Measurements from ENCODE around the gene JAZF1. TPM values are rescaled to one million over a fixed set of nuclear protein-coding genes. Genes with fewer than 3 reads are reported as not detected.

JAZF1 gene
- total and polyA plus RNA-seq, 11 donors = 10.3 to 46.2 (median 26.8) TPM

DNA sequence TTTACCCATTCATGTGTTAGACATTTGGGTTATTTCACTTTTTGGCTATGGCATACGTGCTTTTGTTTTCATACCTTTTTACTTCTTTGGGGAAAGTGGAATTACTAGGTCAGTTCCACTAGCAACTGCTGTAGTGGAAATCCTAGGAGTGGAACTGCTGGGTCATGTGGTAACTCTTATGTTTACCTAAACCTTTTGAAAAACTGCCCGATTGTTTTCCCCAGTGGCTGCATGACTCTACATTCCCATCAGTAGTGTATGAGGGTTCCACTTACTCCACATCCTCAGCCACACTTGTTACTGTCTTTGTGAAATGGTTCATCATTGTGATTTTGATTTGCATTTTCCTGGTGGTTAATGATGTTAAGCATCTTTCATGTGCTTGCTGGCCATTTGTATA is 358.4 kb downstream of the JAZF1 start:
- intact Hi-C loops (cut with DNase I) = no loop called here
- H3K4me3 ChIP-seq = no peak overlapping the region
- ATAC-seq (no peak), DNase-seq (no peak)
- H3K27ac ChIP-seq = no peak overlapping the region
- peaks cover 0 to 16% (median 3%) of the 10 kb centered on the region in 12 donors for H3K4me1 ChIP-seq
- TF ChIP-seq POLR2A (IDR thresholded peaks at IDR 0.05) = no peak
- TF ChIP-seq, protein P1, sequence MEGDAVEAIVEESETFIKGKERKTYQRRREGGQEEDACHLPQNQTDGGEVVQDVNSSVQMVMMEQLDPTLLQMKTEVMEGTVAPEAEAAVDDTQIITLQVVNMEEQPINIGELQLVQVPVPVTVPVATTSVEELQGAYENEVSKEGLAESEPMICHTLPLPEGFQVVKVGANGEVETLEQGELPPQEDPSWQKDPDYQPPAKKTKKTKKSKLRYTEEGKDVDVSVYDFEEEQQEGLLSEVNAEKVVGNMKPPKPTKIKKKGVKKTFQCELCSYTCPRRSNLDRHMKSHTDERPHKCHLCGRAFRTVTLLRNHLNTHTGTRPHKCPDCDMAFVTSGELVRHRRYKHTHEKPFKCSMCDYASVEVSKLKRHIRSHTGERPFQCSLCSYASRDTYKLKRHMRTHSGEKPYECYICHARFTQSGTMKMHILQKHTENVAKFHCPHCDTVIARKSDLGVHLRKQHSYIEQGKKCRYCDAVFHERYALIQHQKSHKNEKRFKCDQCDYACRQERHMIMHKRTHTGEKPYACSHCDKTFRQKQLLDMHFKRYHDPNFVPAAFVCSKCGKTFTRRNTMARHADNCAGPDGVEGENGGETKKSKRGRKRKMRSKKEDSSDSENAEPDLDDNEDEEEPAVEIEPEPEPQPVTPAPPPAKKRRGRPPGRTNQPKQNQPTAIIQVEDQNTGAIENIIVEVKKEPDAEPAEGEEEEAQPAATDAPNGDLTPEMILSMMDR (IDR thresholded peaks at IDR 0.05) = no peak
- H3K27me3 ChIP-seq = no peaks in the 10 kb centered on the region
- 84 to 91% (median 89%) methylated on average over 2 of the region's 2 CpGs for WGBS, 4 donors
- H3K36me3 ChIP-seq = peaks cover 0 to 69% (median 36%) of the 10 kb centered on the region in 9 donors
- no peaks in the 10 kb centered on the region for H3K9me3 ChIP-seq

DNA sequence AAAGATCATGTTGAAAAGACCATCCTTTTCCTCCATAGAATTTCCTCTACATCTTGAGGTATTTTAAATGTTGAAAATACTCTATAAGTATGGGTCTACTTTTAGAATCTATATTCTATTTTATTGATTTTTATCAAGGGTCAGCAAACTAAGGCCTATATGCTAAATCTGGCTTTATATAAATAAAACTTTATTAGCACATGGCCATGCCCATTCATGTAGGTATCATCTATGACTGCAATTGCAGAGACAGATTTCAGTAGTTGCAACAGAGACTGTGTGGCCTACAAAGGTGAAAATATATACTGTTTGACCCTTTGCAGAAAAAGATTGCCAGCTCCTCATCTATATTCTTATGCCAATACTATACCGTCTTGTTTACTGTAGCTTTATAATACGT is 367.9 kb downstream of the JAZF1 start:
- H3K4me1 ChIP-seq = peaks cover 0 to 25% (median 12%) of the 10 kb centered on the region in 12 donors
- 95 to 99% (median 98%) methylated on average over 2 of the region's 2 CpGs for WGBS, 4 donors
- ATAC-seq (no peak), DNase-seq (no peak)
- H3K27me3 ChIP-seq = no peaks in the 10 kb centered on the region
- TF ChIP-seq POLR2A (IDR thresholded peaks at IDR 0.05) = no peak
- TF ChIP-seq, protein P1 (IDR thresholded peaks at IDR 0.05) = no peak
- peaks cover 0 to 41% (median 22%) of the 10 kb centered on the region in 9 donors for H3K36me3 ChIP-seq
- H3K4me3 ChIP-seq = no peak overlapping the region
- intact Hi-C loops (cut with DNase I) = no loop called here
- H3K9me3 ChIP-seq = no peaks in the 10 kb centered on the region
- H3K27ac ChIP-seq = no peak overlapping the region

DNA sequence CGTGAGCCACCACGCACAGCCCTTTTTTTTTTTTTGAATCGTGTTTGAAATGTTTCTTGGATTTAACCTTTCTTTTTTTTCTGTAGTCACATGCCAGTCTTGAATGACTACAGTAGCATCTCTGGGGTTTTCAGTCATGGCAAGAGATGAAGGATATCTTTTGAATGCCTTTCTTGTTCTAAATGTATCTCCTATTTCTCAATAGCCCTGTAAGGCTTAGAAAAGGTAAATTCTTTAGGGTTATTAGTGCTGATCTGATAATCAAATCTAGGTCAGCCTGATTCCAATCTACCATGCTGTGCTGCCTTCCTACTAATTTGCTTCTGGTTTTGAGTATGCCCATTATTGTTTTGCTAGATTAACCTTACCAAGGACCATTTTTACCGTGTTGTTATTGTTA is 370.4 kb downstream of the JAZF1 start:
- TF ChIP-seq, protein P1 (IDR thresholded peaks at IDR 0.05) = no peak
- TF ChIP-seq POLR2A (IDR thresholded peaks at IDR 0.05) = no peak
- no peak overlapping the region for H3K4me3 ChIP-seq
- H3K36me3 ChIP-seq = peaks cover 0 to 29% (median 3%) of the 10 kb centered on the region in 9 donors
- H3K4me1 ChIP-seq = peaks cover 0 to 26% (median 13%) of the 10 kb centered on the region in 12 donors
- H3K27ac ChIP-seq = no peak overlapping the region
- ATAC-seq (no peak), DNase-seq (no peak)
- intact Hi-C loops (cut with DNase I) = no loop called here
- H3K27me3 ChIP-seq = no peaks in the 10 kb centered on the region
- no peaks in the 10 kb centered on the region for H3K9me3 ChIP-seq
- 89 to 94% (median 92%) methylated on average over 4 of the region's 4 CpGs for WGBS, 4 donors

DNA sequence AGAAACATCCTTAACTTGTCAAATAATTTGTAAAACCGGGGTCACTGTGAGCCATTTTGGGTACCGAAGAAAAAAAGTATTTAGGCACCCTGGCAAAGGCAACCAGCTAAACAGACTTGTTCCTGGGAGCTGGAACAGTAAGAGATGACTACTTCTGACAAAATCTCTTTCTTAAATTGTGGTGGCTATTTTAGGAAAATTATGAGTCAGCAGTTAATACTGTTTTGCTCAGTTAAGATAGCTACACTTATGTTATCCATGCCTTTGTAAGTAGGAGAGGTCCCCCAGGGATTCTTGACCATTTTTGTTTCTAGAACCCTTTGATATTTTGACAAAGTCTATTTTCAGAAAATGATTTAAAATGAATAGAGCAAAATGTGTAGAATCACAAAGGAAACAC is 372.0 kb downstream of the JAZF1 start:
- intact Hi-C loops (cut with DNase I) = loop anchor here in 2 of 10 donors (10.0 kb wide), 2 partner anchors 206 to 286 kb away; no protein-coding TSS in a partner anchor

More for the DNA sequence above, 372.0 kb downstream of the JAZF1 start:
- WGBS, 4 donors = 49 to 59% (median 52%) methylated on average over 2 of the region's 2 CpGs
- no peak for DNase-seq
- Histone ChIP-seq H3K27me3 (no peaks in the 10 kb centered on the region), H3K9me3 (no peaks in the 10 kb centered on the region), H3K36me3 (peaks cover 0 to 21% (median 2%) of the 10 kb centered on the region in 9 donors), H3K4me3 (no peak overlapping the region), H3K27ac (peak overlapping the region in 8 of 12 donors; percentile 5 to 39 (median 22)), H3K4me1 (peaks cover 0 to 17% (median 9%) of the 10 kb centered on the region in 12 donors)
- no peak for TF ChIP-seq POLR2A (IDR thresholded peaks at IDR 0.05)
- TF ChIP-seq, protein P1 (IDR thresholded peaks at IDR 0.05) = no peak
- peak; percentile 68 to 88 (median 78) for ATAC-seq
